Measurements from ENCODE around the gene SETD4.

Gene SETD4

GRCh38 chr21:35991131-35991530 is 69.2 kb downstream of the SETD4 start:
- no peak for FAIRE-seq
- TF ChIP-seq, protein P1, sequence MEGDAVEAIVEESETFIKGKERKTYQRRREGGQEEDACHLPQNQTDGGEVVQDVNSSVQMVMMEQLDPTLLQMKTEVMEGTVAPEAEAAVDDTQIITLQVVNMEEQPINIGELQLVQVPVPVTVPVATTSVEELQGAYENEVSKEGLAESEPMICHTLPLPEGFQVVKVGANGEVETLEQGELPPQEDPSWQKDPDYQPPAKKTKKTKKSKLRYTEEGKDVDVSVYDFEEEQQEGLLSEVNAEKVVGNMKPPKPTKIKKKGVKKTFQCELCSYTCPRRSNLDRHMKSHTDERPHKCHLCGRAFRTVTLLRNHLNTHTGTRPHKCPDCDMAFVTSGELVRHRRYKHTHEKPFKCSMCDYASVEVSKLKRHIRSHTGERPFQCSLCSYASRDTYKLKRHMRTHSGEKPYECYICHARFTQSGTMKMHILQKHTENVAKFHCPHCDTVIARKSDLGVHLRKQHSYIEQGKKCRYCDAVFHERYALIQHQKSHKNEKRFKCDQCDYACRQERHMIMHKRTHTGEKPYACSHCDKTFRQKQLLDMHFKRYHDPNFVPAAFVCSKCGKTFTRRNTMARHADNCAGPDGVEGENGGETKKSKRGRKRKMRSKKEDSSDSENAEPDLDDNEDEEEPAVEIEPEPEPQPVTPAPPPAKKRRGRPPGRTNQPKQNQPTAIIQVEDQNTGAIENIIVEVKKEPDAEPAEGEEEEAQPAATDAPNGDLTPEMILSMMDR (IDR thresholded peaks at IDR 0.05; ENCODE audit: insufficient read depth, missing control alignments): no peak
- no peak for DNase-seq (ENCODE audit: insufficient read length, low spot score)

DNA sequence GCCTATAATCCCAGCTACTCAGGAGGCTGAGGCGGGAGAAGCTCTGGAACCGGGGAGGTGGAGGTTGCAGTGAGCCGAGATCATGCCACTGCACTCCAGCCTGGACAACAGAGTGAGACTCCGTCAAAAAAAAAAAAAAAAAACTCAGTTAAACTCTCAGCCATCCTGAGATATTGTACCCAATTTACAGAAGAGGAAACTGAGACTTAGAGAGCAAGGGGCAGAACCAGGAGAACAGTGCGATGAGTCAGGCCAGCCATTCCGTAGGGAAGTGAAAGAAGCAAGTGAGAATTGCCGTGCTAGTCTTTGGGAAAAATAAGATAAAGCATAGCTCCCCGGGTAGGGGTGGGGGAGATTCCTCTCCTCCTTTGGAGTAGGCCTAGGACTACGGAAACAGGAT is 69.7 kb downstream of the SETD4 start:
- TF ChIP-seq, protein P1 (IDR thresholded peaks at IDR 0.05; ENCODE audit: insufficient read depth, missing control alignments): no peak
- FAIRE-seq: no peak

GRCh38 chr21:35989138-35989735 is 71.1 kb downstream of the SETD4 start:
- TF ChIP-seq, protein P1 (IDR thresholded peaks at IDR 0.05; ENCODE audit: insufficient read depth, missing control alignments): no peak
- FAIRE-seq (no peak), DNase-seq (ENCODE audit: insufficient read length, low spot score) (no peak)

More for the DNA sequence above, 69.7 kb downstream of the SETD4 start:
- DNase-seq (ENCODE audit: insufficient read length, low spot score): no peak

DNA sequence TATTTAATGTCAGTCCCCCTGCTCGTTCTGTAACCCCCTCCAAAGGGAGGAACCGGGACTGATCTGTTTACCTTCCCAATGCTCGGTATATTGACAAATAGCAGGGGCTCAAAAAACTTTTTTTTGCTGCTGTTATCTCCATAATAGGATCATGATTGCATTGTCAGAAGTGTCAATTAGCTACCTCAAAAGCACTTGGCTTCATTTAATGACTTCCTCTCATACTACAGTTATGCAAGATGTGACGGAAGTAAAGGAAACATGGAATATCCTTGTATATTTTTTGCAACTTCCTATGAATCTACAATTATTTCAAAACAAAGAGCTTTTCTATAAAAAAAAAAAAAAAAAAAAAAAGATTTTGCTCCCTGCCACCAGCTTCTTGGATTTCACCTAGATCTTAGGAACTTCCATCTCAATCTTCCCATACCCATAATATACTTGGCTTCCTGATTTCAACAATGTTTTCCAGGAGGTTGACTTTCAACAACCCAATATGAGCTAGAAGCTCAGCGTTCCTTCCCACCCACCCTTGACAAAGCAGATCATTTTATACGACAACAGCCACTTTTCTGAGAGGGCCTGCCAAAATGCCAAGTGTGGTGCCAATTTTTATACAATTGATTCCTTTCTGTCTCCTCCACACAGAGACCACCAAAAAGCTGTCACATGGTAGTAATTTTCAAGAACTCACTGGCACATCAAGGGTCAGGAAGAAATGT is 71.7 kb downstream of the SETD4 start:
- no peak for FAIRE-seq
- TF ChIP-seq, protein P1 (IDR thresholded peaks at IDR 0.05; ENCODE audit: insufficient read depth, missing control alignments): no peak
- no peak for DNase-seq (ENCODE audit: insufficient read length, low spot score)

- TF ChIP-seq, protein P1 (IDR thresholded peaks at IDR 0.05; ENCODE audit: insufficient read depth, missing control alignments): no peak
- DNase-seq (ENCODE audit: insufficient read length, low spot score): no peak
- no peak for FAIRE-seq
Observed at GRCh38 chr21:35987475-35987874, 72.9 kb downstream of the SETD4 start.

DNA sequence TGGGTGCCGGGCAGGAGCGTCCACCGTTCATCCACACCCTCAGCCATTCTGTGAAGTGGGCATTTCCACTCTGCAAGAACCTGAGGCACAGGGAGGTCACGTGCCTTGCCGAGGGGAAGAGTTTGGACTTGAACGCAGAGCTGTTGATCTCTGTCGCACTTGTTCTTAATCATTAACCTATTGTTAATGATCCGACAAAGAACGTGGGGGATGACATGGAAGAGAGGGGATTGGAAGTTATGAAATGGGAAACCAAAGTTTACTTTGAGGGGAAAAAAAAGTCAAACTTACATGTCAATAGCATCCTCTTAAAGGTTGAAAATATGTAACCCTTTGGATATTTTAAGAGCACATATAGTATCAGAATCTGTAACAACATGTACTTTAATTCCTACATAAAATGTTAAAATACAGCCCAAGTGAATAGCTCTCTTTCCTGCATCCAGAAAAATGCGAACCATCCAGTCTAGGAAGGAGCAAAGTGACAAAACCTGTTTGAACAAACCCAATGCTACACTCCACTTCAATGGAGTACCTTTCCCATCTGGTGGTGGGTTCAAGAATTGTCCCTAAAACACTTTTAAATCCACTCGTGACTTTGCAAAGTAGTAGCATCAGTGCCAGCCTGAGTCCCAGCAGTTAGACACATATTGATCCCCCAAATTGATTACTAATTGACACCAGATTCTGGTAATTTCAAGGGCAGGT is 75.5 kb downstream of the SETD4 start:
- no peak for DNase-seq (ENCODE audit: insufficient read length, low spot score)
- no peak for FAIRE-seq
- TF ChIP-seq, protein P1 (IDR thresholded peaks at IDR 0.05; ENCODE audit: insufficient read depth, missing control alignments): no peak
